Retinal pigment epithelial cell (primary cell): ENCODE data around the gene RHO.
"Not testable (repeated sequence)": the region's sequence is repeated elsewhere in the genome, so short reads cannot be mapped to it uniquely, and the experiment has no call there.

Experiments used
- DNase-seq: peaks from one replicate; pipeline ENCODE4 v3.0.0-alpha.2; 2010; ENCODE audit warnings: low read depth
- H3K4me3 ChIP-seq: 2 replicates; pipeline ENCODE4 v1.5.1; 2011; ENCODE audit warnings: mild to moderate bottlenecking, low read length, control low read depth, moderate library complexity
- CTCF ChIP-seq: conservative IDR thresholded peaks from 2 replicates; pipeline ENCODE4 v1.5.1; 2011; ENCODE audit warnings: low read depth, low read length, control low read depth, inconsistent platforms

The RHO gene

GRCh38 chr3:129528589-129529100 is at the start of gene RHO:
RHO (plus strand) TSS chr3:129528639; CDS start chr3:129528734, 95 bp downstream.
- TF ChIP-seq CTCF, result no peak
- no peak within 1 kb of the TSS for H3K4me3 ChIP-seq
- DNase-seq, result no peak

GRCh38 chr3:129481225-129481765 is 47.1 kb upstream of the RHO start:
- not testable (repeated sequence) for DNase-seq, H3K4me3 ChIP-seq

- no peak for DNase-seq
- TF ChIP-seq CTCF, result no peak
- no peak overlapping the region for H3K4me3 ChIP-seq
Measured at GRCh38 chr3:129481766-129482332, 46.6 kb upstream of the RHO start.

- TF ChIP-seq CTCF, result peak; percentile 34
- H3K4me3 ChIP-seq, result no peak overlapping the region
- no peak for DNase-seq
Measured at GRCh38 chr3:129482721-129483120, 45.7 kb upstream of the RHO start.

- DNase-seq, result no peak
- H3K4me3 ChIP-seq, result no peak overlapping the region
- no peak for TF ChIP-seq CTCF
Measured at GRCh38 chr3:129483870-129484269, 44.6 kb upstream of the RHO start.

- H3K4me3 ChIP-seq, DNase-seq: not testable (repeated sequence)
Measured at GRCh38 chr3:129485146-129485545, 43.3 kb upstream of the RHO start.

- no peak for DNase-seq
- no peak for TF ChIP-seq CTCF
- no peak overlapping the region for H3K4me3 ChIP-seq
Measured at GRCh38 chr3:129485721-129486663, 42.4 kb upstream of the RHO start.

GRCh38 chr3:129486664-129487035 is 41.8 kb upstream of the RHO start:
- DNase-seq, result no peak
- no peak overlapping the region for H3K4me3 ChIP-seq
- no peak for TF ChIP-seq CTCF
